CD4-positive, alpha-beta T cell treated with Interferon gamma for 1 hour (primary cell): ENCODE results near the gene IKZF1.

Source experiments
- DNase-seq: peaks from one replicate; pipeline ENCODE4 v3.0.0-alpha.2; 2020

The IKZF1 gene

DNA sequence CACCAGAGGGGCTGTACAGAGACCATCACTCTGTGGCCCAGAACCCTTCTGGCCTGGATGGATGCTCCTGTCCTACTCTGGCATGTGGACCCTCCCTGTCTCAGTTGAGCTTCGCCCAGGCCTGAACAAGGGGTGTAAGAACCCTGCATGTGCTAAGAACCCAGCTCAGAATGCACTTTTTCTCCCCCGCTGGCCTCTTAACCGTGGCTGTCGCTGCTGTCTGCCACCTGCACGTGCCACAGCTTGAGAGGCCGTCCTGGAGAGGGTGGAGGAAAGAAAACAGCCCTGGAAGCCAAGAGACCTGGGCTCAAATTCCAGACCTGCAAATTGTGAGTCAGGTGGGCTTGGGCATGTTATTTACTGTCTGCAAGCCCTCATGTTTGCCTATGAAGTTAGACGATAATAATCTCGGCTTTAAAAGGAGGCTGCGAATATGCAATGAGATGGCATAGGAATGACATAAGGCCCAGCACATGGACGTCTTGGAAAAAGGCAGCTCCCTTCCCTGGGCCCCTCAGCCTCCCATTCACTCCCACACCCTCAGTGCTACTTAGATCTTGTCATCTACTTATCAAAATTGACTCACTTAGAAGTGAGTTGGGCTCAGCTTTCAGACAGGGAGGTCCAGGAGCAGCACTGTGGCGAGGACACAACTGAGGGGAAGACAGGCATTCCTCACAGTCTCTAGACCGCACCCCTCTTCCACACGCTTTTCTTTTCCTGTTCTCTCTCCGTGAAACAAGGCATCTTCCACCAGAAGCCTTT lies 114.2 kb downstream of the IKZF1 start:
- no peak for DNase-seq

DNA sequence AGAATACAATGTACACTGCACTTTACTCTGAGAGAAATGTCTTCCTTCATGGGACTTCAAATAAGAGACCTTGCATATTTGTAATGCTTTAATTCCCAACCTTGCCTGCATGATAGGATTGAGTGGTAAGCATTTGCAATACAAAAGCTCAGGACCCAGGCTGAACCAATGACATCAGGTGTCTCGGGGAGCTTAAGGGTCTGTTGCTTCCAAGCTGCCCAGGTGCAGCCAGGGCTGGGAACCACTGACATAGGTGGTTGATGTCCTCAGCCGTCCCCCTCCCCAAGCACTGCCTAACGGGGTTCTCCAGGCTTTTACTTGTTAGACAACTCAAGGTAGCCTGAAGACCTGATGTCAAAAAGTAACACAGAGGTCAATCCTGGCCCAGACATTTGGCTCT lies 116.5 kb downstream of the IKZF1 start:
- DNase-seq: no peak

DNA sequence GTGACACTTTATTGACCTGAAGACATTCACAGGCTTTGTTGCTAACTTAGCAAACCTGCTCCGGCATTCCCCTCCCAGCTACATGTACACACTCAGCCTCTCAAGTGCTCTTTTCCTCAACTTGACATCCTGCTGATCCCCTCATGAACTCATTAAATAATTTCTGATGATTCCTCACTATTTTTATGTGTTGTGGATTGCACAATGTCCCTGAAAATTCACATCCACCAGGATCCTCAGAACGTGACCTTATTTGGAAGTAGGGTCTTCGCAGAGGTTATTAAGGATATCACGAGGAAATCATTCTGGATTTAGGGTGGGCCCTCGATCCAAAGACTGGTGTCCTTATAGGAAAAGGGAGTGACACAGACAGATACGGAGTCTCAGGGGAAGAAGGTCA lies 118.3 kb downstream of the IKZF1 start:
- DNase-seq: no peak

- DNase-seq: no peak
Observed at GRCh38 chr7:50423860-50424259, 119.3 kb downstream of the IKZF1 start.

DNA sequence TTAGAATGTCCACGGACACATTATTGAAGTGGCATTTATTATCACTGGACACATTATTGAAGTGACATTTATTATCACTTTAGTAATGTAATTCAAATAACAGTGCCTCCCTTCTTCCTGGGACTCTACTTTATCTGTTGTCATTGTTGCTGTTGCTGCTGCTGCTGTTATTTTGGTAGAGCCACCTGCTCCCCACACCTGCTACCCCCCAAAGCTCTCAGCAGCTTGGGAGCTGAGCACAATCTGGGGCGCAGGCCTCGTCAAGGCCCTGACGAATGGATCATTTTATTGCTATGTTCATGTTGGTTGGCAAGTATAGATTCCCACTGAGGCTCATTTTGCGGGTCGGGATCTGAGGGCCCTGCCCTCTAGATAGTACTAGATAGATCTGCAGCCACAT lies 120.8 kb downstream of the IKZF1 start:
- no peak for DNase-seq

DNA sequence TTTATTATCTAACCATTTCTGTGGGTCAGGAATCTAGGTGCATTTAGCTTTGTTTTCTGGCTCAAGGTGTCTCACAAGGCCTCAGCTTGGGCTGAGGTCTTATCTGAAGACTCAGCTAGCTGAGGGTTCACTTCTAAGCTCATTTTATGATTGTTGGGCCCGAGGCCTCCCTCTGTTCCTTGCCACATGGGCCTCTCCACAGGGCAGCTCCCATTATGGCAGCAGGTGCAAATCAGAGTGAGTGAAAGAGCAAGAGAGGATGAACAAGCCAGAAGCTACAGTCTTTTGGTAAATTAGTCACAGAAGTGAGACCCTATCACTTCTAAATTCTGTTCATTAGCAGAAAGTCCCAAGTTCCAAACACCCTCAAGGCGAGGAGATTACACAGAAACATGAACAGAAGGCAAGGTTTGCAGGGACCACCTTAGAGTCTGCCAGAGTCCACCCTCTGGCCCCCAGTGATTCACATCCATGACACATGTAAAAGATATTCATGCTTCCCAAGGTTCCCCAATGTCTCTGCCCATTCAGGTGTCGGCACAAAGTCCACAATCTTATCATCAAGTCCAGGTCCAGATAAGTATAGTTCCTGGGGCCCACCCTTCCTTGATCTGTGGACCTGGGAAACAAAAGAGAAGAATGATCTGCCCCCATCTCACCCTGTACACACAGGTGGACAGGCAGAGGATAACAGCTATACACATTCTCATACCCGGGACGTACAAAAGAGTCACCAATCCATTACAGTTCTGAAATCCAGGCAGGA lies 121.9 kb downstream of the IKZF1 start:
- no peak for DNase-seq

- no peak for DNase-seq
Observed at GRCh38 chr7:50427518-50427917, 123.0 kb downstream of the IKZF1 start.

- DNase-seq: no peak
Observed at GRCh38 chr7:50428911-50429310, 124.4 kb downstream of the IKZF1 start.

DNA sequence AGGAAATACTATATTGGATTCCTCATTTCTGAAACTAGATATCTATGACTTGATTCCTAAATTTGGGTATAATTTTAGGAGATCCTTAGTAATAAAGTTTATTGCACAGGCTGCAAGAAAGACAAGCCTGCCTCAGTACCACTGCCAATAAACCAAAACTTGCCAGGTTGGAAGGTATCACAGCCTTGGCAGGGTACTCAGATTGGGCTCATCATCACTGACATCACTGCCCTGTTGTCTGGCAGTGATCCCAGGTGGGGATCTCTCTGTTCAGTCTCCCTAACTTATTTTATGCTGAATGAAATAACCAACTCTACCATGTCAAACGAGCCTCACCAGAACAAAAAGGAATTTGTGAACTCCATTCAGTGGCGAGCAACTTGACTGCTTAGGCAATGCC lies 126.8 kb downstream of the IKZF1 start:
- DNase-seq: no peak

GRCh38 chr7:50431722-50432305 lies 127.3 kb downstream of the IKZF1 start:
- no peak for DNase-seq

- no peak for DNase-seq
Observed at GRCh38 chr7:50436133-50436806, 131.8 kb downstream of the IKZF1 start.

DNA sequence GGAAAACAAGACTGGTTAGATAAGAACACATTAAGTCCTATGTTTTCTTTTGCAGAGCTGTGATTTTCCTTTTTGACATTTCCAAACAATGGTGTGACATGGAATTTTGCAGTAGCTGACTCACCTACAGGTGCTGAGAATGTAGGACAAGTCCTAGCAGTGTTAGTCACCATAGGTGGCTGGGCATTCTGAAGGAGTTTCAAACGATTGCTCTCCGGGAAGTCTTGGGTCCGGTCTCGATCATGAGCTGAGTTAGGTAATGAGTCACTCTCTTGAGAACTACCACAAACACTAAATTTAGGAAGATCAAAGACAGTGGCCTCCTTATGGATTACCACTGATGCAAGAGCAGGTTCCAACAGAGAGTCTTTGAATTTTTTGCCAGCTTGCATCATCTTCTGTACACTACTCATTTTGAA lies 142.0 kb downstream of the IKZF1 start:
- no peak for DNase-seq

DNA sequence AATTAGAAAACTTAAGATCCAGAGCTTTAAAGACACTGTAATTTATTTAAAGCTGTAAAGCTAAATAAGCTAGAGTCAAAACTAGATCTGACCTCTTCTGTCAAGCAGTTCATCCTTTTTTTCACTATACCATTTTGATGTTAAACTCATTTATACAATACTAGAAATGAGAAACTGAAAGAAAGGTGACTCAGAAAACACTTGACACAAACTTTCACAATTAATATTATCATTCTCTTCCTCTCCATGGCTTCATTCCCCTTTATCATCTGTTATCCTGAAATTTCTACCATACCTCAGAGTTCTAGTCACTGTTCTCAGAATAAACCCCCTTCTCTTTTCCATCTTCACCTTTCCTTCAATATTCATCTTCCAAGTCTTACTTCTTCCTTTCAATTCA lies 144.3 kb downstream of the IKZF1 start:
- DNase-seq: no peak

DNA sequence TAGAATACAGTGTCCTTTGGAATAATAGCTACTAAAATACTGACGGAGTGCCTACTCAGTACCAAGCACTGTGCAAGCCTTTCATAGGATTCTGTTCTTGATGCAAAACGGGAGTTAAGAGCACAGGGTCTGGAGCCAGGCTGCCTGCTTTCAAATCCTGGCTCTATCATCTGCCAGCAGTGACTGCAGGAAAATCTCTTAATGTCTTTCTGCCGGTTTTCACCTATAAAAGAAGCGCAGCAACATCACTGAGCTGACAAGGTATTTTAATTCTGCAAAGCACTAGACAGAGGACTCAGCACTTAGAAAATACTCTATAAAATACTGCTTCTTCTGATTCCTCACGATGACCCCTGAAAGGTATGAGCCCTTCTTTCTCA lies 145.0 kb downstream of the IKZF1 start:
- no peak for DNase-seq

DNA sequence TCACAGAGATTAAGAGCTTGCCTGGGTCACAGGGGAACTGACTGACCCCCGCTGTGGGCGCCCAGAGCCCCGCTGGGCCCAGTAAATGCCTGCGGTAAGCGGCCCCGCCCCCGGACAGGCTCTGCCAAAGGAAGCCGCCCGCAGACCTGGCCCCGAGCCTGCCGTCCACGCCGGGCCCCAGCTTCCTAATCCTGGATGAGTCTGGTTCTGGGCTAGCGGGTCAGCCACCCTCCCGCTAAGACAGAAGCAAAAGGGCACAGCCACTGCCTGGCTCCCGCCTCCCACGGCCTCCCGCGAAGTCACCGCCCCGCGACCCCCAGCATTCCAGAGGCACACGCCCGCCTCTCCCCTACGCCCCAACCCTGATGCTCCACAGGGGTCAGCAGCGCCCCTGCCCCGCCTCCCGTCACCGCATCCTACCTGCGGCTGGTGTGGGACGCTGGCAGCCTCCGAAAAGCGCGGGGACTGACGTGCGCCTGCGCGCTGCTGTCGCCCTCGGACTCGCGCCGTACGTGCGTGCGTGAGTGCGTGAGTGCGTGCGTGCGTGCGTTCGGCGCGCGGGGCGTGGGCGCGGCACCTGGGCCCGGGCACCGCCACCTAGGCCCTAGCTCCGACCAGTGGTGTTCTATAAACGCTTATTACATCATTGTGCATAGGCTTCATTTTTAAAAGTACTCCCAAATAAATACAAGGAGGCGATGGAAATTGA lies 145.5 kb downstream of the IKZF1 start, which contains the start of gene FIGNL1:
TSS of gene FIGNL1 (minus strand) at position 470 of the 709 bp plus-strand sequence. CDS start 3,063 bp downstream, outside the sequence.
- DNase-seq: peak; percentile 77

GRCh38 chr7:50450590-50451032 lies 146.1 kb downstream of the IKZF1 start:
- peak; percentile 9 for DNase-seq
